PC-9 (cell line): Measurements from ENCODE around the gene CEACAM8.

Source experiments
- CTCF ChIP-seq: fragments of 200-600 bp; sonication (generic); conservative IDR thresholded peaks from 2 replicates; pipeline ENCODE4 v1.6.1; 2017; ENCODE audit warnings: mixed run types, antibody characterized with exemption, mild to moderate bottlenecking, moderate library complexity
- EZH2 ChIP-seq: fragments of 200-600 bp; sonication (generic); IDR thresholded peaks from 2 replicates; pipeline ENCODE4 v1.8.0; 2017; ENCODE audit warnings: antibody characterized with exemption, low read depth

DNA sequence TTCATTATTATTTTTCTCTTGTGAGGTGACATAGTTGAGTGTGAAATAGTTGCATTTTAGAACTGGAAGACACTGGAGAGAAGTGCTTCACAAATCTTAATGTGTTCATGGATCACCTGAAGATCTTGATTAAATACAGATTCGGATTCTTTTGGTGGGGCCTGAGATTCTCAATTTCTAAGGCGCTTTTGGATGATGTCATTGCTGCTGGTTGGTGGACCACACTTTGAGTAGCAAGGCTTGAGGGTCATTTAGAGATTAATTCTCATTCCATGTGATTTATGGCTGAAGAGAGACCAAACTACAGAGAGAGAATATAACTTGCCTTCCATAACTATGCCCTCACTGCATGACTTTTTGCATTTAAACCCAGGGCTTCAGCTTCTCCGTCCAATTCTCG lies 27.2 kb downstream of the CEACAM8 start:
- TF ChIP-seq CTCF (no peak), EZH2 (no peak)
